HG03378 (cell line): ENCODE results near the gene MRPL39.
A peak's percentile ranks its signal among the peaks of the same experiment; 100 is the strongest.

Experiments
- ATAC-seq: cut with Tn5 transposase; IDR thresholded peaks from one replicate; pipeline ENCODE4 v1.9.1; 2021; ENCODE audit warnings: mild to moderate bottlenecking, moderate library complexity; ENCODE audit not compliant: unreplicated experiment

MRPL39 gene

GRCh38 chr21:25615880-25616279, 8.6 kb upstream of the MRPL39 start:
- no peak for ATAC-seq

DNA sequence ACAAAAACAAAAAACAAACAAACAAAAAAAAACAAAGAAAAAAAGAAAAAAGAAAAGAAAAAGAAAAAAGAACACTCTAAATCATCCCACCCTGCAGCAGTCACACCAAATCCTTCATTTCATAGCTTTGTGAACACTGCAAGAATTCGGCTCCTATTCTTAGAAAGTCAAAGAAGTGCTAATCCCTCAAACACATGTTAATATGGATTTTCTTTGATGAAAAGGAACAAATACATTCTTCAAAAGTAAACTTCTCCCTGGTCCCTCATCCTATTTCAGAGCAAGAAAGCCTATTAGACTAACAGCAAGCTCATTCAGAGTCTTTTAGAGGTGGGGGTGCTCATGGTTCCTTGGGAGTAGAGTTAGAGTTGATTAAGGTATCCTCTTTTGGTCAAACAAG, 7.2 kb upstream of the MRPL39 start:
- no peak for ATAC-seq

DNA sequence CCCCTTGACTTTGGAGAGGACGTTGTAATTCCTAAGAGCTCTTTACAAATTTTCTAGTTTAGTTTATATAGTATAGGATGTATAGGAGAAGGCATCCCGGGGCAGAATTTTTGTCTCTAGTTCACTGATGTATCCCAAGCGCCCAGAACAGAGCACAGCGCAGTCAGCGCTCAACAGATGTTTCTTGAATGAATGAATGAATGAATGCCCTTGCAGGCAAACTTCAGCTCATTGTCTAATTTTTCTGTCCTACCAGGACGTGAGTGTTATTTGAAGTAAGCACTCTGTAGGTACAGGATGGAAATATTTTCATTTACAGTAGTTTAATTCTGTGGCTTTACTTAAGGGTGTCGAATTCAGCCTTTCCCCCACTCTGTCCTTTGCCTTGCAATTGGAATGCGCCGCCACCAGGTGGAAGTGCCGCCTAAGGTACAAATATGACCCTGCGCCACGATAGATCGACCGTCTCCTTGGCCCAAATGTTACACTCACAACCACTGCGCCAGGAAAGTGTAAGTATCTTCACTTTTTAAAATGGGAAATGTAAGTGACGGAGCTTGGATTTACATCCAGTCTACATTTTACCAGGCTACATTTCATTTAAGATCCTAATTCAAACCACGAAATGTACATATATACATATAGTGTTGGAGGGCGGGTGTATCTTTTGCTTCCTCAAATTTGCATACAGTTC, 910 bp upstream of the MRPL39 start:
- ATAC-seq = peak; percentile 86

DNA sequence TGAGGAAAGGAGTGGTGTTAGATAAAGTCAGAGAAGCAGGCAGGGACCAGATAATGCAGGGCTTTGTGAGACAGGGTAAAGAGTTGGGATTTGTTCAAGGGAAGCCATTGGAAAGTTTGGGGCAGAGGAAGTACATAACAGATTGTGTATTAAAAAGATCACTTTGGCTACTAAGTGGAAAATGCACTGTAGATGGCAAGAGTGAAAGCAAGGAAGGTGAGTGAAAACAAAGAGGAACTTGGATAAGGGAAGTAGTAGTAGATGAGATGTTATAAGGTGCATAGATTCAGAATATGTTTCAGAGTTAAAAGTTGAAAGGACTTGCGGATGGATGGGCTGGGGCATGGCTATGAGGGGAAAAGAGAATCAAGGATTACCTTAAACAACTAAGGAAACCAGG, 17.4 kb downstream of the MRPL39 start:
- ATAC-seq = no peak

DNA sequence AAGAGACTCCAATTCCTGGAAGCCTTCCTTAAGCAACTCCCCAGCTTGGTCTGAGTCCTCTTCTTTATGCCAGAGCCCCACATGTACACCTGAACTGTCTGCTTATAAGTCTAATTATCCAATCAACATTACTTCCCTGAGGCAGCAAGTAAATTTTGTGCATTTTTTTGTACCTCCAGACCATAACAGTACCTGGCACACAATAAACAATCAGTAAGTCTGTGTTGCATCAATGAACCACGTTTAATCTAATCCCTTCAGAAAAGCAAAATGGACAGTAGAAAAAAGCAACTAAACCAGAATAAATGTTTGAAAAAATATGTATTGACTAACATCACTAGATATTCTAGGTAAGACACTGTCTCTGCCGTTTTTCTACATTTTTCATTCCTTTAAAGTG, 20.5 kb downstream of the MRPL39 start:
- ATAC-seq = no peak

DNA sequence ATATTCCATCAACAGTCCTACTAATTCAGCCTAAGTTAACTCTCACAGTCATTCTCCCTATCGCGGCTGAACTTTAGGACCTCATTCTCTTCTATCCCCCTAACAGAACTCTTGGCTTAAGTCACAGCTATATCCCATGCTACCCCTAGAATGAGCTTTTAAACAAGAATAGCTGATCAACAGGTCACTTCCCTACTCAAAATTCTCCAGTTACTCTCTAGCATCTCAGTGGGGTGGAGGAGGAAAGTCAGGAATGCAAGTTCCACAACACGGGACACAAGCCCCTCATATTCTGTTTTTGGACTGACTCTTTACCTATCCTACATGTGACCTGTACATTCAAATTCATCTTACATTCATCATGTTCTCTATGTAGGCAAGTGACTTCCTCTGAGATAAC, 21.0 kb downstream of the MRPL39 start:
- no peak for ATAC-seq

DNA sequence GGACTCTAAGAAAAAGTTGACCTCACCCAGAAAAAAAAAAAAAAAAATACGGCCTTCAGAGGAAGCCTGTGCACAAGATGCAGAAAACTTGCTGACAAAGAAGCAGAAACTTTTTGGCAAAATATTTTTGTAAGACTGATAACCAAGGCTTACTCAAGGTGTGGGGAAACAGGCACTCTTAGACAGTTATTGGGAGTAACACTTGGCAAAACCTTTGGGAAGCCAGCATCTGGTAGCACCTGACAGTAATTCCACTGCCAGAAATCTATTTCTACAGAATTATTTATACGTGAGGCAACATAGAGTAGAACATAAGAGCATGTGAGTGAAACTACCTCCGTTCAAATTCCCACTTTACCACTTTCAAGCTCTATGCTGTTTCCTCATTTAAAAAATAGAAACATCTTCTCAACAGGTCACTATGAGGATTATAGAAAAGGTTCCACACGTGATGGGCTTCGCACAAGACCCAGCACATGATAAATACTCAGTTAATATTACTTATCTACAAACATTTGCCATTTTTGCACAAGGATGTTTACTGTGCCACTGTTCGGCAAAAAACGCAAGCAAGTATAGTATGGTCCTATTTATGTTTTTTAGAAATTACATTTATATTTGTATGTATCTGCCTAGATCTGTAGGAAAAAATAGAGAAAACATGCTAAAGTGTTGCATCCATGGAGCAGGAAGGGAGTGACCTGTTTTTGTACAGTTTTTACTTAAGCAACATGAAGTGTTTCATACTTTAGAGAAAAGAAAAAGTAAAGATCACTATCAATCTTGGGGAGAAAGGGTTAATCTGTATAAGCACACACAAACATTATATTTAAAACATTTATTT, 22.2 kb downstream of the MRPL39 start:
- no peak for ATAC-seq

GRCh38 chr21:25583370-25584130, 23.7 kb downstream of the MRPL39 start:
- no peak for ATAC-seq

- ATAC-seq = no peak
Observed at GRCh38 chr21:25582888-25583287, 24.4 kb downstream of the MRPL39 start.

GRCh38 chr21:25582164-25582790, 25.0 kb downstream of the MRPL39 start:
- no peak for ATAC-seq

DNA sequence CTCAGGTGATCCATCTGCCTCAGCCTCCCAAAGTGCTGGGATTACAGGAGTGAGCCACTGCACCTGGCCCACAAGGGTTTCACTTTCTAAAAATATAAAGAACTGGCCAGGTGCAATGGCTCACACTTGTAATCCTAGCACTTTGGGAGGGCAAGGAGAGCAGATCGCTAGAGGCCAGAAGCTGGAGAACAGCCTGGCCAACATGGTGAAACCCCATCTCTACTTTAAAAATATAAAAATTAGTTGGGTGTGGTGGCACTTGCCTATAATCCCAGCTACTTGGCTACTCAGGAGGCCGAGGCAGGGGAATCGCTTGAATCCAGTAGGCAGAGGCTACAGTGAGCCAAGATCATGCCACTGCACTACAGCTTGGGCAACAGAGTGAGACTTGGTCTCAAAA, 25.7 kb downstream of the MRPL39 start:
- no peak for ATAC-seq

- no peak for ATAC-seq
Observed at GRCh38 chr21:25580912-25581260, 26.4 kb downstream of the MRPL39 start.

GRCh38 chr21:25579226-25580013, 27.9 kb downstream of the MRPL39 start:
- no peak for ATAC-seq

GRCh38 chr21:25578056-25578961, 29.0 kb downstream of the MRPL39 start:
- peak; percentile 34 for ATAC-seq

DNA sequence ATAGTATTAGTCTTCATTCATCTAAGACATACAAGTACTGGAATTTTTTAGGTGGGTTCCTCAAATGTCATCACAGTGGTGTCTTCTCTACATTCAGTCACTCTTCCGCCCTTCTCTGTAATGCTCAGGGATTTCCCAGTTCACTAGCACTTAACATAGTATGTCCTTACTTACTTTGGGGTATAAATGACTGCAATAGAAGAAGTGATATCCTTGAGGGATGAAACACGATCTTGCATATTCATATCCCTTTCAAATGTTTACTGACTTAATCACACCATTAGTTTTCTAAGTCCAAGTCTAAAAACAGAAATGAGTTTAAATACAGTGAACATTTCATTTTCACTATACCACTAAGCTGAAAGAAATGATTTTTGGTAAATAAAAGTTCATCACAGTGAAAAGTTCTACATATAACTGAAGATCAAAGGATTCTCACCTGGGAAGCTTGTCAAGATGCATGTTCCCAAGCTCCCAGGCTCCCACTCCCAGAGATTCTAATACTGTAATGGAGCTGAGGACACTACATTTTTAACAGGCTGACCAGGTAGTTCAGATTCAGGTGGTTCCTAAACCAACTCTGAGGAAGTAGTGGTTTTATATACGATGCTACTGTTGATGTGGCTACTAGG, 29.7 kb downstream of the MRPL39 start:
- peak; percentile 0 for ATAC-seq

- peak; percentile 26 for ATAC-seq
Observed at GRCh38 chr21:25573409-25574206, 33.7 kb downstream of the MRPL39 start.

- peak; percentile 59 for ATAC-seq
Observed at GRCh38 chr21:25572861-25573310, 34.4 kb downstream of the MRPL39 start.

DNA sequence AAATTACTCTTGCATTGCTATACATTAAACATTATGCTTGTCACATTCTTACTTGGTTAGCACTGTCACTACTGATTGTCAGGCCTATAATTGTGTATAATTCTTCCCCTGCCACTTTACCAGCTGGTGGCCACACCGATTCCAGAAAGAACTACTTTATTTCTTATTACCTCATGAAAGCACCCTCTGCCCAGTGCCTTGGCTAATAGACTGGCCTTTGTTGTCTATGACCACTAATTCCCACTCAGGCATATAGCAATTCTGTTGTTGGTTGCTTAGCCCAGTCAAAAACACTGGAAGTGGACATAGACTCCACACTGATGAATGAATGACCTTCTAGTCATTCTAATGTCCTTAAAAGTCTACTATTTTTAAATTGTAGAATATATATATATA, 35.6 kb downstream of the MRPL39 start:
- ATAC-seq = no peak
